CD1c-positive myeloid dendritic cell (primary cell): ENCODE results near the gene CTNNB1.

Experiments used
- DNase-seq: peaks from one replicate; pipeline ENCODE4 v3.0.0-alpha.2; 2016; ENCODE audit errors: extremely low spot score

The CTNNB1 gene

DNA sequence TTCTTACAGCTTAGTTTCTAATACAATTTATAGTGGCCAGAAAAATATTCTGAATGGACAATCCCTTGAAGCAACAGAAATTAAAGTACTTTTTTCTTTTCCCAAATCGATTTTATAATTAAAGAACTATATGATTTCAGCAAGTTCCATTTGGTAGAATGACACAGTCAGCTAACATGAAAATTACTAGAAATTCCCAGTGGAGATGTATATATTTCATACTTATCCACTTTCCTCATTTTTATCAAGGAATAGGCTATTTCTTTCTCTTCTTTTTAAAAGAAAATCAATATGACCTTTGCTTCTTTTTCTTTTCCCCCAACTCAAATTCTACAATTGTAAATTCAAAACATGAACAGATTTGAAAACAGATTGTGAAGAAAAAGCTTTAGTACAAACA, 6.4 kb upstream of the CTNNB1 start:
- DNase-seq, result no peak

GRCh38 chr3:41193794-41194539, 5.3 kb upstream of the CTNNB1 start:
- DNase-seq, result no peak

- DNase-seq, result no peak
Measured at GRCh38 chr3:41194701-41195100, 4.6 kb upstream of the CTNNB1 start.

DNA sequence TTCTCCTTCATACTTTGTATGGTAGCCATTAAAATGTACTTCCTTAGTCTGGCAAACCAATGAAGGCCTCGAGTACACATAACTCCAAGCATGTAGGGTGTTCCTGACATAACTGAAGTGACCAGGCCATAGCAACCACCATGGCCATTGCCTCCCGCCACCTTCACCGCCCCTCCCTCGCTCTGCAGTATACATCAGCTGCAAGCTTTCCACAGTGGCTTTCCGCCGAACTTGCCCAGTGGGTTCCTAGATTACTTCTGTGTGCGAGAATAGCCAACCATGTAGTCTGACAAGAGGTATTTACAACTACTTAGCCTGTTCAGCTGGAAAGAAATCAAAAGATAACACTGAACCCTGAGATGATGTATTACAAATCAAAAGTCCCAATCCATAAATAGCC, 3.4 kb upstream of the CTNNB1 start:
- no peak for DNase-seq

GRCh38 chr3:41196499-41197410, 2.5 kb upstream of the CTNNB1 start:
- no peak for DNase-seq

DNA sequence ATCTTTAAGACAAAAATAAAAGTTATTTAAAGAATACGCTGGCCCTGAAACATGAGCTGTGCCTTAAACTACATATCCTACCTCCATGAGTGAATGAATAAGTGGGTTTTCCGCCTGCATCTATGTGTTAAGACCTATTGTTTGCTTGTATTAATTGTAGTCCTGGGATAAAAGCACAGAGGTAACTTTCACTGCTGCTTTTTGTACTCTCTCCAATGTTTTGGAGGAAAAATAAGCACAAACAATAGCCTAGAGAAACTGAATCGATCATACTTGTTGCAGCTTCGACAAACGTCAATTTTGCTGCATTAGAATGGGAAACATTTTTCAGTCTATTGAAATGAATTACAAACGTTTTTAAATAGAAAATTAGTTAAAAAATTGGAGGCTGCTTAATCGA, 1.3 kb upstream of the CTNNB1 start:
- no peak for DNase-seq

DNA sequence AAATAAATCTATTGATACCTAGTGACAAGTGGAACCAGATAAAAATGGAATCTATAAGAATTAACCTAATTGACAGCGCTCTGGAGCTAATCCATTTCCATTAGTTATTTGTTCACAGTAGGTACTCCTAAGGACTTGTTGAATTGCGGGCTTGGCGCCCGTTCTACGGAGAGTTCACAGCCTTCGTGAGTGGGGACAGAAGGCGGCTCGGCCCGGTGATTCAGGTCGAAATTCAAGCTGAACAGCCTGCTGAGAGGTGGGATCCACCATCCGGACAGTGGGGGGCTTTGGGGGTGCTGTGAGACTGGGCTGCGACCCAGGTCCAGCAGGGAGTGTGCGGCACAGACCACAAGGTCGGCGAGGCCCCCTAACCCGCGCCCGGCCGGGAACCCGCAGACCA, 779 bp upstream of the CTNNB1 start:
- DNase-seq, result no peak

DNA sequence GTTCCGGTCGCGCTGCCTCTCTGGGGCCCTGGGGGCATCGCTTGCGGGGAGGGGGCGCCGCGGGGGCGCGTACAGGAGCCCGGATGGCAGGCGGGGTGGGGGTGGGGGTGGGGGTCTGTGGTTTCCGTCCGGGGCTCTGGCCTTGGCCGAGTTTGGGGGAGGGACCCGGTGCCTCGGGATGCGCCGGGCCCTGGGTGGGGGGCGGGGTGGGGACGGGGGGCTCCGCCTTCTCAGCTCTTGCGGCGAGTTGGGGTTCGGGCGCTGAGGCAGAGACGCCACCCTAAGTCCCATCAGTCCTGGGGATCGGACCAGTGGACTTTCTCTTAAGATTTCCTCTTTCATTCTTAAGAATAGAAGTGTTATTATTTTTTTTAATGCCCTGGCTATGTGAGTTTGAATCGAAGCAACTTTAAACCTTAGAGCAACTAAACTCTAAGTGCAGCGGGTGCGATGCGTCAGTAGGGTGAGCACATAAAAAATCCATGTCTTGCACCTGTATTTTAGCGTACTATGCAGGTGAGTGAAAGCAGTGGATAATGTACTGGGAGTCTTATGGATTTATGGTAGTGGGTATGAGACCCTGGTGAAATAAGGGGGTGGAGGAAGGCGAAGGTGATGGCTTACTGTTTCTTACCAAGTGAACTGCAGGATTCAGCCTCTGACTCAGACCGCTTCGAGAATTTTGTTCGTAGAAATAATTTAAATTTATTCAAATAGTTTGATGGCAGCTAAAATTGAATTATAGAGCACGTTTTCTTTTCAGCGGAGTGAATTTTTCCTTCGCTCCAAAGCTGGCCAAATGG, 762 bp downstream of the CTNNB1 start:
- peak; percentile 36 for DNase-seq

DNA sequence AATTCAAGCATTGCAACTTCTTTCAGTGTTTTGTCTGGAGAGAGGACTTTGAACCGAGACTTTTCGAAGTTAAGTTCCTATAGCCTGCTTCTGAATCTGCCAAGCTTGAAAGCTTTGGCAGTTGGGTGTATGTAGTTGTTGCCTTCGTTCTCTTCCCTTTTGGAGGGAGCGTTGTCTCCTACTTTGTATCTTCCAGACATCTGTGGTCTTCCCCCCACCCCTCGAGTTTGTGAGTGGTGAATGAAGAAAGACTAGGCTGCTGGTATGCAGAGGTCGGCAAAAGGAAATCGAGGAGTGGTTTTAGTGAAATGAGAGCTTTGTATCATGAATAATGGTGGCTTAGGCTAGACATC, 1.3 kb downstream of the CTNNB1 start:
- DNase-seq, result peak; percentile 50

DNA sequence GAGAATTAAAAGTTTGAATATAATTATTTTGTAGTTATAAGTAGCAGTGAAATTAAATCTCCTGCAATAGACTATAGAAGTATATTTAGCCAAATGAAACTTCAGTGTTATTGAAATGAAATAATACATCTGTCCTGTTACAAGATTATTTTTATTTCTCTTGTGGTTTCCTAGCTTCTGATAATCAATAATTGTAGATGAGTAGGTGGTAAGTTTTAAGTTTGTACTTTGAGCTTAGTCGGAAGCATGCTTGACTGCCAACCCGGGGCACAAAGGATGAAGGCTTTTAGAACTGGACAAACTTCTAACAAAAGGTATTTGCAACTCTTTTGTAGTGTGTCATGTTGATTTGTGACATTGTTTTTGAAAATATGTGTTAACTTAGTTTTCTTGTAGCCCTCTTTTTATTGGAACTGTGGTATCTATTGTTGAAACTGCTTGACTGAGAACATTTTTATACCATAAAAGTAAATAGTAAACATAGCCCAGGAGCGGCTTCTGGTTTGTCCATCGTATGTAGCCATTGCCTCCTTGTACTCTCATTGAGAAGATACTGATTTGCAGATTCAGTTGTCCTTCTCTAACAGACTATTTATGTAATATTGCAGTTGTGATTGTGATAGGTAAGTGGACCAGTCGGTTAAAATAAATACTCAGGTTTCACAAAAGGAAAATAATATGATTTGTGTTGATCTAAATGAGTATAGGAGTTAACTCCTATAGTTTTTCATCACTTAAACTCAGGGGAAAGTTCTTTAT, 2.9 kb downstream of the CTNNB1 start:
- DNase-seq, result no peak

DNA sequence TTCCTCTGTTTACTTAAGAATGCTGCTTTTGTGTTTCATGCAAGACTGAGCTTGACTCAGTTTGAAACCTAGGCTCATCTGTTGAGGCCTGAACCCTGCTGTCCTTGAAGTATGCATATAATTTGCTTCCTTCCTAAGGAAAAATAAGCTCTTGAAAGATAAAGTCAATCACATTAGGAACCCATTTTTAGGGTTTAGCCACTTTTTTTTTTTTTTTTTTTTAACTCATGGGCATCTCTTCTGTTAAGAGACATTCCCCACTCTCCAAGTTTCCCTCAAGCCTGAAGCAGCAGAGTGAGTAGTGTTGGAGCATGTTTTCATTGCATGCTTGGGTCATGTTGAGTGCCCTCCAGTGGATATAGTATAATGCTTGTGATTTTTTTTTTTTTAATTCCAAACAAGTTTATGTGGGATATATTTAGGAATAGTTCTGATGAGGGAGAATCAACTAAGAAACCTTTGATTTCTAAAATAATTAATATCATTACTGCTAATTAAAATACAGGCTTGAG, 3.6 kb downstream of the CTNNB1 start:
- no peak for DNase-seq

- DNase-seq, result no peak
Measured at GRCh38 chr3:41204369-41204768, 5.1 kb downstream of the CTNNB1 start.

GRCh38 chr3:41205591-41205990, 6.3 kb downstream of the CTNNB1 start:
- DNase-seq, result no peak

DNA sequence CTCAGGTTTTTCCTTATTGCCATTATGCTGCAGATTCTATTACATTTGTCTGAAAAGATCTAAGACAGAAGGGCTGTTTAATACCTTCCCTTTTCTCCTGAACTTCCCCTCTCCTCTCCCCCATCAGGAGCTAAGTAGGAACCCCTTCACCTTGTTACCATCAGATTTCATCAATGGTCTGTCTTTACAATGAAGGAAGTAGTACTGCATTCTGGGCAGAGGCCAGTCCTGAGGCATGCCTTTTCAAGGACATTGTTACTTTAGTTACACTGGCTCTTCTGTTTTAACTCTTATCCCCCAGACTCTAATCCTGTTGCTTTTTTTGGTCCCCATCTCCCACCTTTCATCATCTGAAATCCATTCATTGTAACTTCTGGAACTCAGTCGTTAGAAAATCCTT, 8.1 kb downstream of the CTNNB1 start:
- DNase-seq, result peak; percentile 29

GRCh38 chr3:41208507-41209220, 9.4 kb downstream of the CTNNB1 start:
- DNase-seq, result no peak

GRCh38 chr3:41209646-41210045, 10.3 kb downstream of the CTNNB1 start:
- DNase-seq, result no peak

GRCh38 chr3:41210966-41211365, 11.7 kb downstream of the CTNNB1 start:
- DNase-seq, result no peak

DNA sequence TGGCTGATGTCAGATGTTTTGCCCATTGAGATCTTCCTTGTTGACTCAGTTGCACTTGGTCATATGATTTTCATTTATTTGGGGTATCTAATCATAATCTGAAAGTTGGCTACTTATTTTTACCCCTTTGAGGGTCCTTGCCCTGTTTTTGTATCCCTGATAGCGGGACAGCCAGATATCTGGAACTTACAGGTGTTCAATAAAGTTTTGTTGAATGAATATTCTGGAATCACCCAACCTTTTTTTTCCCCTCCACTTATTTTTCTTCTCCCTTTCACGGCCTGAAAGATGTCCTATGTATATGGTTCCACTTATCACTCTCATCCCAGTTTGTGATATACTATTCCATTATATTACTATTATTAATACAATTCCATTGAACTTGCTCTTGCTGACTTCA, 12.8 kb downstream of the CTNNB1 start:
- DNase-seq, result no peak

GRCh38 chr3:41213588-41213987, 14.3 kb downstream of the CTNNB1 start:
- no peak for DNase-seq

GRCh38 chr3:41216422-41216821, 17.1 kb downstream of the CTNNB1 start:
- DNase-seq, result no peak

DNA sequence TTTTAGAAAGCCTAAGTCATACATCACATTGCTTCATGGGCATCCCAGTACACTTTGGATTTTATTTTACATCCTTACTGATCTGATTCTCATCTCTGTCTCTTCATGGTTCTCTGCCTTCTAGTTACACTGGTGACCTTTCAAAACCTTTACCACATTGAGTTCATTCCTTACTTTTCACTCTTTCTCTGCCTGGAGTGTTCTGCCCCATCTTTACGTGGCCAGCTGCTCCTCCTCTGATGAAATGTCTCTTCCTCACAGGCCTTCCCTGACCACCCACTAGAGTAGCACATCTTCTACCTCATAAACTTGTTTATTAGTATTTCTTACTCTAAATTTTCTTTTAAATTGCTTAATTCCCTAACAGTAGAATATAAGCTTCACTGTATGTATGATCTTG, 17.7 kb downstream of the CTNNB1 start:
- DNase-seq, result no peak
